GM12878 (cell line): ENCODE data around the gene NELL1. TPM values are rescaled to one million over a fixed set of nuclear protein-coding genes. Genes with fewer than 3 reads are reported as not detected.

Source experiments
- ATAC-seq: fragments of 200-7000 bp; cut with Tn5 transposase; 3 replicates; pipeline ENCODE4 v1.9.1; 2020; ENCODE audit warnings: mild to moderate bottlenecking, moderate library complexity
- BruUV-seq: library from RNA; stranded (reverse); fragments of 400-500 nt; replicated peaks from 2 replicates; lab custom pipeline; 2021; lab: Mats Ljungman, UMichigan
- CTCF ChIA-PET: fragments of 300-600 bp; sonication (Branson Sonifier 250); formaldehyde crosslinking; extraction: SDS; loops from one replicate; lab custom pipeline; 2021; ENCODE audit warnings: inconsistent platforms; lab: Yijun Ruan, JAX
- POLR2A ChIA-PET: fragments of 350-600 bp; formaldehyde crosslinking; extraction: SDS; loops from one replicate; lab custom pipeline; 2021; ENCODE audit warnings: inconsistent platforms; lab: Charles Lee
- RAD21 ChIA-PET: fragments of 300-600 bp; sonication (Branson Sonifier 250); formaldehyde crosslinking; loops from one replicate; lab custom pipeline; 2023; ENCODE audit warnings: antibody characterized with exemption; ENCODE audit not compliant: unreplicated experiment; lab: Charles Lee
- SMC1A ChIA-PET: fragments of 300-600 bp; sonication (Branson Sonifier 250); formaldehyde crosslinking; loops from one replicate; lab custom pipeline; 2023; ENCODE audit not compliant: unreplicated experiment, uncharacterized antibody; lab: Charles Lee
- DNase-seq: peaks from one replicate; pipeline ENCODE4 v3.0.0-alpha.2; 2011; ENCODE audit warnings: low read depth, low spot score
- FAIRE-seq: peaks from 3 replicates; lab custom pipeline; 2011; peaks lifted over from hg19 to GRCh38; lab: Jason Lieb, UNC
- H2AFZ ChIP-seq: 2 replicates; pipeline ENCODE4 v1.6.0; 2011; ENCODE audit warnings: low read depth, low read length, control low read depth; ENCODE audit not compliant: control insufficient read depth
- H3K27ac ChIP-seq: 2 replicates; pipeline ENCODE4 v1.5.1; 2011; ENCODE audit warnings: control low read depth; ENCODE audit not compliant: control insufficient read depth, insufficient read depth
- H3K27me3 ChIP-seq, 2 experiments: replicated peaks in 1 of 2; 2 replicates each; pipeline versions ENCODE4 v1.6.0 to v1.6.1; 2011; ENCODE audit warnings: low read length in 1 of 2; ENCODE audit not compliant: control insufficient read depth in 2 of 2, insufficient read depth in 2 of 2
- H3K36me3 ChIP-seq, 2 experiments: 2 replicates each; pipeline ENCODE4 v1.5.1; 2011; ENCODE audit warnings: low read length in 1 of 2; ENCODE audit not compliant: control insufficient read depth in 2 of 2, insufficient read depth in 2 of 2
- H3K4me1 ChIP-seq: 2 replicates; pipeline ENCODE4 v1.6.1; 2011; ENCODE audit warnings: mild to moderate bottlenecking, low read length, moderate library complexity, mixed read lengths; ENCODE audit not compliant: control insufficient read depth, insufficient read depth
- H3K4me2 ChIP-seq: 2 replicates; pipeline ENCODE4 v1.6.0; 2011; ENCODE audit warnings: control low read depth; ENCODE audit not compliant: control insufficient read depth, insufficient read depth
- H3K4me3 ChIP-seq: fragments of 200-600 bp; sonication (generic); 2 replicates; pipeline ENCODE4 v1.5.1; 2016
- H3K79me2 ChIP-seq: 2 replicates; pipeline ENCODE4 v1.6.0; 2011; ENCODE audit warnings: low read length; ENCODE audit not compliant: control insufficient read depth, insufficient read depth
- H3K9ac ChIP-seq: 2 replicates; pipeline ENCODE4 v1.8.0; 2011; ENCODE audit warnings: low read length, control low read depth, mixed read lengths; ENCODE audit not compliant: control insufficient read depth, insufficient read depth
- H3K9me3 ChIP-seq: replicated peaks from 3 replicates; pipeline ENCODE4 v1.5.1; 2011; ENCODE audit warnings: mild to moderate bottlenecking, low read length; ENCODE audit not compliant: control insufficient read depth, insufficient read depth
- H4K20me1 ChIP-seq: 2 replicates; pipeline ENCODE4 v1.6.0; 2011; ENCODE audit not compliant: control insufficient read depth, insufficient read depth
- ATF2 ChIP-seq: IDR thresholded peaks from 2 replicates; pipeline ENCODE4 v1.6.1; 2012; ENCODE audit warnings: low read length, inconsistent platforms
- BCL3 ChIP-seq: IDR thresholded peaks from 2 replicates; pipeline ENCODE4 v1.6.1; 2011; ENCODE audit warnings: borderline replicate concordance, low read depth, mild to moderate bottlenecking, moderate library complexity, low read length; ENCODE audit not compliant: insufficient read depth, poor library complexity, severe bottlenecking
- BMI1 ChIP-seq: fragments of 450-650 bp; IDR thresholded peaks from 2 replicates; pipeline ENCODE4 v1.6.1; 2016; ENCODE audit warnings: mild to moderate bottlenecking, moderate library complexity, borderline replicate concordance
- CBX5 ChIP-seq: sonication (generic); IDR thresholded peaks from 2 replicates; pipeline ENCODE4 v1.6.1; 2016; ENCODE audit warnings: low read depth, moderate library complexity, mild to moderate bottlenecking, inconsistent platforms
- CHD2 ChIP-seq: IDR thresholded peaks from 2 replicates; pipeline ENCODE4 v1.6.1; 2011; ENCODE audit warnings: low read depth, low read length, improper control_type of control experiment, borderline replicate concordance
- CHD4 ChIP-seq: fragments of 200-600 bp; sonication (generic); IDR thresholded peaks from 2 replicates; pipeline ENCODE4 v1.6.1; 2016; ENCODE audit warnings: mild to moderate bottlenecking
- EZH2 ChIP-seq: IDR thresholded peaks from 2 replicates; pipeline ENCODE4 v1.6.1; 2012; ENCODE audit warnings: low read depth, mild to moderate bottlenecking, control low read depth, inconsistent platforms, low read length, borderline replicate concordance; ENCODE audit not compliant: control insufficient read depth
- GATAD2B ChIP-seq: fragments of 450-650 bp; conservative IDR thresholded peaks from 2 replicates; pipeline ENCODE4 v1.6.1; 2017; ENCODE audit warnings: low read depth, mild to moderate bottlenecking, moderate library complexity
- MEF2A ChIP-seq: IDR thresholded peaks from 2 replicates; pipeline ENCODE4 v1.6.1; 2011; ENCODE audit warnings: low read depth, mild to moderate bottlenecking, low read length, moderate library complexity; ENCODE audit not compliant: insufficient read depth
- MYC ChIP-seq: IDR thresholded peaks from 2 replicates; pipeline ENCODE4 v1.6.1; 2011; ENCODE audit warnings: mild to moderate bottlenecking, low read length, moderate library complexity, inconsistent platforms; ENCODE audit not compliant: insufficient read depth, insufficient replicate concordance, insufficient read length, severe bottlenecking
- PAX5 ChIP-seq: IDR thresholded peaks from 2 replicates; pipeline ENCODE4 v1.6.1; 2011; ENCODE audit warnings: low read depth, low read length, borderline replicate concordance
- SMC3 ChIP-seq: IDR thresholded peaks from 2 replicates; pipeline ENCODE4 v1.6.1; 2011; ENCODE audit warnings: low read length, improper control_type of control experiment, borderline replicate concordance
- STAT1 ChIP-seq: fragments of 450-650 bp; conservative IDR thresholded peaks from 2 replicates; pipeline ENCODE4 v1.6.1; 2014; ENCODE audit warnings: antibody characterized with exemption, mild to moderate bottlenecking
- YY1 ChIP-seq: IDR thresholded peaks from 2 replicates; pipeline ENCODE4 v1.6.1; 2011; ENCODE audit warnings: low read depth, mild to moderate bottlenecking, low read length
- ZBTB33 ChIP-seq: fragments of 450-650 bp; IDR thresholded peaks from 2 replicates; pipeline ENCODE4 v1.6.1; 2017; ENCODE audit warnings: mild to moderate bottlenecking
- WGBS: methylation state at CpG from one replicate; pipeline ENCODE4 v1.1.6; 2016; ENCODE audit warnings: low lambda C conversion rate; ENCODE audit not compliant: insufficient replicate concordance, insufficient coverage; ENCODE audit errors: missing lambda C conversion rate; 5-methylcytosine and 5-hydroxymethylcytosine counted together
- in situ Hi-C: fragments of 300-500 bp; cut with MboI; formaldehyde crosslinking; loops from 9 replicates; pipeline ENCODE4 v1.14.3; 2018; ENCODE audit warnings: mixed read lengths
- intact Hi-C: fragments of 100-400 bp; cut with micrococcal nuclease; formaldehyde crosslinking; loops from one replicate; pipeline ENCODE4 v1.14.2; 2022; ENCODE audit not compliant: unreplicated experiment
- polyA plus RNA-seq, 11 experiments: library from polyadenylated mRNA; depleted of rRNA in 4 of 11; unstranded in 6 of 11; stranded (reverse) in 5 of 11; fragments of >200 nt; fragmentation: Nextera tagmentation in 4 of 11; fragmentation: Illumina TruSeq in 1 of 11; extraction: Ambion mirVana in 4 of 11; extraction: Trizol in 1 of 11; gene quantifications; 1 replicate in 1 of 11; 2 replicates in 10 of 11; pipeline versions ENCODE4 v1.2.1 to v1.2.3, GENCODE V29; 2011 to 2016; ENCODE audit warnings: inconsistent platforms in 2 of 11, missing spikeins in 2 of 11, low read depth in 1 of 11
- total RNA-seq, 4 experiments: library from RNA; depleted of rRNA in 3 of 4; stranded (reverse); fragments of >200 nt in 3 of 4; fragmentation: Illumina TruSeq in 1 of 4; extraction: Trizol in 1 of 4; gene quantifications; 2 replicates each; pipeline versions ENCODE4 v1.2.1 to v1.2.3, GENCODE V29; 2013 to 2021

The NELL1 gene
- total and polyA plus RNA-seq, 10 of the 15 experiments (the other 5 are each of a cell fraction or from before 2014, with no cell fraction given) = 0.02 to 0.12 TPM; not detected in 8

DNA sequence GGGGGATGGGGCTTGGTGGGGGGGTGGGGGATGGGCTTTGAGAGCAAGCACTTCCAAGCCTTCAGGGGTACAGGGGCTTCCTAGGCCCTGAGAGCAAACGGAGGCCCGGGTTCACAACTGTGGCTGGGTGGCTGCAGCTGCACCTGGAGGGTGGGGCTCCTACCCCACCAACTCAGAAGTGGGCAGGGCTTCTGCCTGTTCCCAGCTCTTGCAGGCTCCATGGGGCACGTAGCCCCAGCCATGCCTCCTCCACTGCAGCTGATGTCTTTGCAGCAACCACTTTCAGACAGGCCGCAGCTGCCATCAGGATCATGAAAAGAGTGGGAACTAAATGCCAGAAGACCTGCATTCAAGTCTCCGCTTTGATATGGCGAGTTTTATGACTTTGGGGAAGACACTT, 464.3 kb downstream of the NELL1 start (continued):
- TF ChIP-seq ATF2 (no peak), BMI1 (no peak)

- ChIA-PET RAD21 (no interaction called here), CTCF (no interaction called here), SMC1A (no interaction called here), POLR2A (no interaction called here)
- no peak overlapping the region for H3K4me3 ChIP-seq
- H3K9ac ChIP-seq = no peak overlapping the region
- no peak overlapping the region for H3K27ac ChIP-seq
- DNase-seq (no peak), FAIRE-seq (no peak)
- no peak overlapping the region for H2AFZ ChIP-seq
- H3K36me3 ChIP-seq = no peaks in the 10 kb centered on the region
- in situ Hi-C loops (no loop called here), intact Hi-C loops (no loop called here)
- WGBS = under 1% methylated on average over 6 of the region's 6 CpGs
- H3K27me3 ChIP-seq = no peaks in the 10 kb centered on the region
- no peaks in the 10 kb centered on the region for H3K4me1 ChIP-seq
- no TSS peak for BruUV-seq
- TF ChIP-seq EZH2 (no peak), SMC3 (no peak), CHD2 (no peak), YY1 (no peak), STAT1 (no peak), GATAD2B (no peak), MYC (no peak), ZBTB33 (no peak), MEF2A (no peak), PAX5 (no peak), CHD4 (no peak), CBX5 (no peak), BCL3 (no peak)
- TF ChIP-seq, all 136 proteins: peak for 0
- Histone ChIP-seq H4K20me1 (no peaks in the 10 kb centered on the region), H3K4me2 (no peak overlapping the region), H3K9me3 (no peaks in the 10 kb centered on the region), H3K79me2 (no peaks in the 10 kb centered on the region)
- no peak for ATAC-seq
Observed at GRCh38 chr11:21137803-21138202, 468.4 kb downstream of the NELL1 start.
